CD14-positive monocyte (primary cell): Measurements from ENCODE around the gene SLC16A13. TPM values are rescaled to one million over a fixed set of nuclear protein-coding genes. Genes with fewer than 3 reads are reported as not detected.

ENCODE experiments used
- DNase-seq, 3 donors: peaks; one replicate each; pipeline ENCODE4 v3.0.0-alpha.2; 2011 to 2022
- H2AFZ ChIP-seq: 2 replicates; pipeline ENCODE4 v1.6.0; 2012; ENCODE audit warnings: mild to moderate bottlenecking, low read depth, low read length, inconsistent platforms; ENCODE audit not compliant: insufficient read depth, poor library complexity, severe bottlenecking
- H3K27ac ChIP-seq, 2 donors: 1 replicate in 1 of 2; 2 replicates in 1 of 2; pipeline ENCODE4 v1.5.1; 2012 to 2013; ENCODE audit warnings: low read length in 2 of 2, control low read depth in 1 of 2, inconsistent platforms in 1 of 2, low read depth in 1 of 2, mild to moderate bottlenecking in 1 of 2
- H3K27me3 ChIP-seq, 2 donors: one replicate each; pipeline versions ENCODE4 v1.6.0 to v1.6.1; 2011 to 2013; ENCODE audit warnings: low read length in 2 of 2; ENCODE audit not compliant: control insufficient read depth in 2 of 2, insufficient read depth in 2 of 2
- H3K36me3 ChIP-seq, 2 donors: replicated peaks in 1 of 2; 1 replicate in 1 of 2; 2 replicates in 1 of 2; pipeline versions ENCODE4 v1.5.1 to v1.6.1; 2012 to 2013; ENCODE audit warnings: low read length in 2 of 2, control low read depth in 1 of 2, inconsistent platforms in 1 of 2, mild to moderate bottlenecking in 1 of 2; ENCODE audit not compliant: insufficient read depth in 2 of 2, control insufficient read depth in 1 of 2
- H3K4me1 ChIP-seq, 2 donors: 1 replicate in 1 of 2; 2 replicates in 1 of 2; pipeline versions ENCODE4 v1.5.1 to v1.6.1; 2012 to 2013; ENCODE audit warnings: low read length in 2 of 2, control low read depth in 1 of 2, inconsistent platforms in 1 of 2, mild to moderate bottlenecking in 1 of 2, moderate library complexity in 1 of 2; ENCODE audit not compliant: insufficient read depth in 2 of 2, control insufficient read depth in 1 of 2
- H3K4me2 ChIP-seq: replicated peaks from 2 replicates; pipeline ENCODE3; 2012; ENCODE audit warnings: low read length, moderate library complexity, mild to moderate bottlenecking; ENCODE audit not compliant: poor library complexity, severe bottlenecking; ENCODE audit errors: extremely low read depth
- H3K4me3 ChIP-seq, 3 experiments: fragments of 200-600 bp in 1 of 3; sonication (generic) in 1 of 3; replicated peaks in 1 of 3; 1 replicate in 2 of 3; 2 replicates in 1 of 3; pipeline ENCODE4 v1.5.1; 2011 to 2013; ENCODE audit warnings: low read length in 3 of 3, mild to moderate bottlenecking in 3 of 3, control low read depth in 2 of 3, low read depth in 2 of 3, inconsistent platforms in 1 of 3, moderate library complexity in 1 of 3
- H3K79me2 ChIP-seq: 2 replicates; pipeline ENCODE4 v1.6.0; 2012; ENCODE audit warnings: mild to moderate bottlenecking, control low read depth, inconsistent platforms, low read length, moderate library complexity; ENCODE audit not compliant: insufficient read depth
- H3K9ac ChIP-seq: 2 replicates; pipeline ENCODE4 v1.6.0; 2017; ENCODE audit warnings: low read length, mild to moderate bottlenecking; ENCODE audit not compliant: insufficient read depth, poor library complexity, severe bottlenecking
- H3K9me3 ChIP-seq, 2 donors: replicated peaks in 1 of 2; 1 replicate in 1 of 2; 2 replicates in 1 of 2; pipeline versions ENCODE4 v1.5.1 to v1.6.1; 2012 to 2013; ENCODE audit warnings: low read length in 2 of 2, control low read depth in 1 of 2; ENCODE audit not compliant: control insufficient read depth in 1 of 2, insufficient read depth in 1 of 2
- H4K20me1 ChIP-seq: 2 replicates; pipeline ENCODE4 v1.6.0; 2012; ENCODE audit warnings: mild to moderate bottlenecking, low read length, control low read depth, moderate library complexity; ENCODE audit not compliant: insufficient read depth
- H3K27ac Mint-ChIP-seq, 7 donors: one replicate each; pipeline ENCODE4 v1.8.0; 2020; ENCODE audit warnings: mild to moderate bottlenecking in 7 of 7, mixed read lengths in 7 of 7, moderate library complexity in 6 of 7, inconsistent platforms in 2 of 7
- H3K27me3 Mint-ChIP-seq, 3 donors: one replicate each; pipeline ENCODE4 v1.8.0; 2021 to 2022; ENCODE audit warnings: low read depth in 3 of 3, mild to moderate bottlenecking in 3 of 3, mixed read lengths in 3 of 3, moderate library complexity in 3 of 3, inconsistent platforms in 1 of 3
- H3K36me3 Mint-ChIP-seq, 2 donors: one replicate each; pipeline ENCODE4 v1.8.0; 2020; ENCODE audit warnings: mixed read lengths in 2 of 2, inconsistent platforms in 1 of 2, mild to moderate bottlenecking in 1 of 2
- H3K4me1 Mint-ChIP-seq: one replicate; pipeline ENCODE4 v1.8.0; 2020; ENCODE audit warnings: mild to moderate bottlenecking, mixed read lengths
- H3K4me3 Mint-ChIP-seq, 2 donors: one replicate each; pipeline ENCODE4 v1.8.0; 2020; ENCODE audit warnings: mild to moderate bottlenecking in 2 of 2, mixed read lengths in 2 of 2, moderate library complexity in 1 of 2
- H3K9me3 Mint-ChIP-seq, 7 donors: one replicate each; pipeline ENCODE4 v1.8.0; 2020 to 2022; ENCODE audit warnings: mixed read lengths in 7 of 7, mild to moderate bottlenecking in 6 of 7, moderate library complexity in 6 of 7, inconsistent platforms in 2 of 7
- WGBS: methylation state at CpG from one replicate; pipeline ENCODE4 v1.1.5; 2013; ENCODE audit warnings: missing lambda C conversion rate; ENCODE audit not compliant: insufficient coverage; 5-methylcytosine and 5-hydroxymethylcytosine counted together
- intact Hi-C, 2 donors: fragments of 100-400 bp; cut with micrococcal nuclease; formaldehyde crosslinking; loops; one replicate each; pipeline versions ENCODE4 v1.15.0 to v1.15.1; 2023
- polyA plus RNA-seq, 3 donors: library from polyadenylated mRNA; depleted of rRNA in 1 of 3; unstranded in 2 of 3; stranded (reverse) in 1 of 3; fragments of 300-500 nt in 2 of 3; fragments of >200 nt in 1 of 3; fragmentation: Illumina TruSeq in 2 of 3; gene quantifications; 1 replicate in 2 of 3; 2 replicates in 1 of 3; pipeline ENCODE4 v1.2.3, GENCODE V29; 2012 to 2021
- TF ChIP-seq, protein P1 (sequence below): fragments of 200-600 bp; IDR thresholded peaks from one replicate; pipeline ENCODE4 v1.8.0; 2022; ENCODE audit warnings: antibody characterized with exemption, mild to moderate bottlenecking

SLC16A13 gene
- polyA plus RNA-seq, 3 donors: 0.93 to 3.1 (median 2.2) TPM

DNA sequence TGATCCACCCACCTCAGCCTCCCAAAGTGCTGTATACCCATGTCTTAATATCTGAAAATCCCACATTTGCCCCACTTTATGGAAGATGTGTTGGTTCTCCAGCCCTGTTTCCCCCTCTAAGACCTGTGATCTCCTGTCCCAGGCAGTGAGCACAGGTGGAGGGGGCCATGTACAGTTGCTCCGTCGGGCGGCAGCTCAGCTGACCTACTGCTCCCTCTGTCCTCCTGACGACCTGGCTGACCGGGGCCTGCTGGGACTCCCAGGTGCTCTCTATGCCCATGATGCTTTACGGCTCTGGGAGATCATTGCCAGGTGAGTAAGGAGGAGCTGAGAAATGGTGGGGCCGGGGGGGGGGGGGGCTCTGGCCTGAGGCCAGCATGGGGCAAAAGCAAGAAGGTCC is 30.1 kb upstream of the SLC16A13 start:
- intact Hi-C loops: loop anchor here (2.0 kb wide), 1 partner anchor 93 kb away; no protein-coding TSS in a partner anchor
- 92% methylated on average over 3 of the region's 7 CpGs for WGBS
- H4K20me1 ChIP-seq: peaks cover 82% of the 10 kb centered on the region
- H3K4me1 ChIP-seq: peaks cover 14 to 17% of the 10 kb centered on the region in 2 donors
- H3K4me3 ChIP-seq: no peak overlapping the region
- H2AFZ ChIP-seq: no peak overlapping the region
- peaks cover 37 to 64% of the 10 kb centered on the region in 2 donors for H3K36me3 ChIP-seq
- peaks cover 54 to 61% of the 10 kb centered on the region in 2 donors for H3K36me3 Mint-ChIP-seq
- H3K4me1 Mint-ChIP-seq: peaks cover 30% of the 10 kb centered on the region
- H3K27ac Mint-ChIP-seq: peak overlapping the region in 2 of 7 donors; percentile 50 to 86
- no peak overlapping the region for H3K9ac ChIP-seq
- H3K27ac ChIP-seq: no peak overlapping the region
- H3K9me3 ChIP-seq: no peaks in the 10 kb centered on the region
- H3K27me3 Mint-ChIP-seq: peaks cover 0 to 1% (median 0%) of the 10 kb centered on the region in 3 donors
- H3K9me3 Mint-ChIP-seq: no peaks in the 10 kb centered on the region
- no peaks in the 10 kb centered on the region for H3K27me3 ChIP-seq
- no peak overlapping the region for H3K4me3 Mint-ChIP-seq
- no peak for DNase-seq
- peaks cover 56% of the 10 kb centered on the region for H3K79me2 ChIP-seq
- no peak overlapping the region for H3K4me2 ChIP-seq
- TF ChIP-seq, protein P1, sequence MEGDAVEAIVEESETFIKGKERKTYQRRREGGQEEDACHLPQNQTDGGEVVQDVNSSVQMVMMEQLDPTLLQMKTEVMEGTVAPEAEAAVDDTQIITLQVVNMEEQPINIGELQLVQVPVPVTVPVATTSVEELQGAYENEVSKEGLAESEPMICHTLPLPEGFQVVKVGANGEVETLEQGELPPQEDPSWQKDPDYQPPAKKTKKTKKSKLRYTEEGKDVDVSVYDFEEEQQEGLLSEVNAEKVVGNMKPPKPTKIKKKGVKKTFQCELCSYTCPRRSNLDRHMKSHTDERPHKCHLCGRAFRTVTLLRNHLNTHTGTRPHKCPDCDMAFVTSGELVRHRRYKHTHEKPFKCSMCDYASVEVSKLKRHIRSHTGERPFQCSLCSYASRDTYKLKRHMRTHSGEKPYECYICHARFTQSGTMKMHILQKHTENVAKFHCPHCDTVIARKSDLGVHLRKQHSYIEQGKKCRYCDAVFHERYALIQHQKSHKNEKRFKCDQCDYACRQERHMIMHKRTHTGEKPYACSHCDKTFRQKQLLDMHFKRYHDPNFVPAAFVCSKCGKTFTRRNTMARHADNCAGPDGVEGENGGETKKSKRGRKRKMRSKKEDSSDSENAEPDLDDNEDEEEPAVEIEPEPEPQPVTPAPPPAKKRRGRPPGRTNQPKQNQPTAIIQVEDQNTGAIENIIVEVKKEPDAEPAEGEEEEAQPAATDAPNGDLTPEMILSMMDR: no peak

DNA sequence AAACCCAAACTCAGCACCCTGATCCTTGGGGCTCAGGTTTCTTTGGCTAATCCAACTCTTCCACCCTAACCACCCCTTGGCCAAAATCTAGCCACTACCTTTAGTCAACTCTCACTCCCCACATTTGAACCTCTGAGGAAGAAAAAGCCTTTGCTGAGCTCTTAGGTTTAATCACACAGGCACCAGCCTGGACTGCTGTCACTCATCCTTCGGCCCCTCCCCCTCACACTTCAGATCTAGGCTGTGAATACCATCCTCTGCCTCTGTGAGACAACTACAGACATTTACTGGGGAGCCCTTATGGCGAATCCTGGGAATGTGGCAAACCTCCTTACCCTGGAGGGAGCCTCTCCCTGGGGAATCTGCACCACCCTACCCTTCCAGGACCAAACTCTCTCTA is 28.7 kb upstream of the SLC16A13 start:
- H3K9me3 ChIP-seq: no peaks in the 10 kb centered on the region
- 94% methylated on average over 2 of the region's 2 CpGs for WGBS

More for the DNA sequence above, 28.7 kb upstream of the SLC16A13 start:
- Mint-ChIP-seq H3K4me1 (peaks cover 41% of the 10 kb centered on the region), H3K27me3 (peaks cover 0 to 1% (median 0%) of the 10 kb centered on the region in 3 donors), H3K36me3 (peaks cover 41 to 48% of the 10 kb centered on the region in 2 donors), H3K9me3 (no peaks in the 10 kb centered on the region), H3K4me3 (no peak overlapping the region), H3K27ac (peak overlapping the region in 5 of 7 donors; percentile 39 to 68 (median 48))
- TF ChIP-seq, protein P1: no peak
- Histone ChIP-seq H3K9ac (no peak overlapping the region), H3K27me3 (no peaks in the 10 kb centered on the region), H3K4me2 (no peak overlapping the region), H4K20me1 (peaks cover 67% of the 10 kb centered on the region), H3K4me1 (peaks cover 27 to 29% of the 10 kb centered on the region in 2 donors), H3K79me2 (peaks cover 71% of the 10 kb centered on the region), H3K27ac (no peak overlapping the region), H3K36me3 (peaks cover 24 to 49% of the 10 kb centered on the region in 2 donors), H3K4me3 (no peak overlapping the region), H2AFZ (no peak overlapping the region)
- intact Hi-C loops: no loop called here
- no peak for DNase-seq
